Thyroid gland (tissue), 4 donors: ENCODE measurements around the gene BAHCC1. TPM values are rescaled to one million over a fixed set of nuclear protein-coding genes. Genes with fewer than 3 reads are reported as not detected.

ENCODE experiments used
- DNase-seq, 2 donors: peaks; one replicate each; pipeline ENCODE4 v3.0.0-alpha.2; 2019
- H3K27ac ChIP-seq, 3 donors: fragments of 200-600 bp; sonication (generic); 1 replicate in 2 of 3; 2 replicates in 1 of 3; pipeline ENCODE4 v1.5.1; 2016 to 2019; ENCODE audit warnings: mild to moderate bottlenecking in 1 of 3, moderate library complexity in 1 of 3
- H3K27me3 ChIP-seq: fragments of 200-600 bp; sonication (generic); one replicate; pipeline ENCODE4 v1.5.1; 2019
- H3K36me3 ChIP-seq, 2 donors: fragments of 200-600 bp; sonication (generic); one replicate each; pipeline ENCODE4 v1.5.1; 2016 to 2019
- H3K4me1 ChIP-seq, 2 donors: fragments of 200-600 bp; sonication (generic); one replicate each; pipeline ENCODE4 v1.5.1; 2017 to 2019
- H3K4me3 ChIP-seq, 3 donors: fragments of 200-600 bp; sonication (generic); replicated peaks in 1 of 3; 1 replicate in 2 of 3; 2 replicates in 1 of 3; pipeline ENCODE4 v1.5.1; 2016; ENCODE audit warnings: mild to moderate bottlenecking in 1 of 3
- H3K9me3 ChIP-seq: fragments of 200-600 bp; sonication (generic); one replicate; pipeline ENCODE4 v1.5.1; 2017
- CTCF ChIP-seq, 6 experiments: fragments of 200-600 bp in 3 of 6; fragments of 450-650 bp in 3 of 6; sonication (generic) in 3 of 6; IDR thresholded peaks; one replicate each; pipeline ENCODE4 v1.5.1; 2016 to 2019; ENCODE audit warnings: antibody characterized with exemption in 6 of 6, mild to moderate bottlenecking in 2 of 6, inconsistent platforms in 1 of 6, moderate library complexity in 1 of 6
- POLR2A ChIP-seq, 2 donors: fragments of 450-650 bp; IDR thresholded peaks; one replicate each; pipeline ENCODE4 v1.6.1; 2017; ENCODE audit warnings: antibody characterized with exemption in 2 of 2, mild to moderate bottlenecking in 2 of 2, moderate library complexity in 1 of 2
- WGBS, 2 donors: methylation state at CpG; one replicate each; pipeline ENCODE4 v1.1.5; 2017; 5-methylcytosine and 5-hydroxymethylcytosine counted together
- intact Hi-C: fragments of 100-400 bp; cut with DNase I; formaldehyde crosslinking; loops from one replicate; pipeline ENCODE4 v1.15.1; 2023
- total RNA-seq, 4 donors: library from RNA; depleted of rRNA; stranded (reverse); fragments of >200 nt; gene quantifications; one replicate each; pipeline ENCODE4 v1.2.3, GENCODE V29; 2016

Gene BAHCC1
- total RNA-seq, 4 donors from 2014 or later = 13.7 to 33.7 (median 23.9) TPM

- Histone ChIP-seq H3K27me3 (no peaks in the 10 kb centered on the region), H3K27ac (peak overlapping the region; percentile 79 to 99 (median 98)), H3K4me3 (no peak overlapping the region), H3K36me3 (no peaks in the 10 kb centered on the region), H3K4me1 (peaks cover 56 to 74% of the 10 kb centered on the region in 2 donors), H3K9me3 (no peaks in the 10 kb centered on the region)
- no peak for DNase-seq
- intact Hi-C loops = no loop called here
- TF ChIP-seq CTCF (IDR thresholded peaks at IDR 0.05) (no peak), POLR2A (IDR thresholded peaks at IDR 0.05) (no peak)
- 61 to 73% methylated on average over 10 to 11 of the region's 11 CpGs for WGBS, 2 donors
Measured at GRCh38 chr17:81404558-81405165, 9.4 kb downstream of the BAHCC1 start.

GRCh38 chr17:81405411-81405872 is 10.2 kb downstream of the BAHCC1 start:
- intact Hi-C loops = no loop called here
- H3K4me3 ChIP-seq = no peak overlapping the region
- peaks cover 58 to 78% of the 10 kb centered on the region in 2 donors for H3K4me1 ChIP-seq
- peak in 1 of 2 donors; percentile 48 for DNase-seq
- no peaks in the 10 kb centered on the region for H3K27me3 ChIP-seq
- H3K27ac ChIP-seq = peak overlapping the region in 2 of 3 donors; percentile 98 to 99
- 58 to 62% methylated on average over 7 of the region's 7 CpGs for WGBS, 2 donors
- H3K9me3 ChIP-seq = no peaks in the 10 kb centered on the region
- TF ChIP-seq POLR2A (IDR thresholded peaks at IDR 0.05) (no peak), CTCF (IDR thresholded peaks at IDR 0.05) (no peak)
- no peaks in the 10 kb centered on the region for H3K36me3 ChIP-seq

- no peak overlapping the region for H3K4me3 ChIP-seq
- H3K9me3 ChIP-seq = no peaks in the 10 kb centered on the region
- H3K36me3 ChIP-seq = no peaks in the 10 kb centered on the region
- DNase-seq = no peak
- TF ChIP-seq POLR2A (IDR thresholded peaks at IDR 0.05) (no peak), CTCF (IDR thresholded peaks at IDR 0.05) (no peak)
- no peaks in the 10 kb centered on the region for H3K27me3 ChIP-seq
- intact Hi-C loops = no loop called here
- peak overlapping the region in 1 of 3 donors; percentile 99 for H3K27ac ChIP-seq
- peaks cover 56 to 77% of the 10 kb centered on the region in 2 donors for H3K4me1 ChIP-seq
- 62 to 82% methylated on average over 32 to 40 of the region's 42 CpGs for WGBS, 2 donors
Measured at GRCh38 chr17:81406117-81406953, 11.1 kb downstream of the BAHCC1 start.

GRCh38 chr17:81408049-81408448 is 12.8 kb downstream of the BAHCC1 start:
- intact Hi-C loops = no loop called here
- TF ChIP-seq POLR2A (IDR thresholded peaks at IDR 0.05) (no peak), CTCF (IDR thresholded peaks at IDR 0.05) (no peak)
- Histone ChIP-seq H3K27ac (no peak overlapping the region), H3K9me3 (no peaks in the 10 kb centered on the region), H3K36me3 (no peaks in the 10 kb centered on the region), H3K4me3 (no peak overlapping the region), H3K4me1 (peaks cover 39 to 76% of the 10 kb centered on the region in 2 donors), H3K27me3 (no peaks in the 10 kb centered on the region)
- 90% methylated on average over 9 to 12 of the region's 14 CpGs for WGBS, 2 donors
- DNase-seq = no peak
